Measurements from ENCODE around the gene MAP9. TPM values are rescaled to one million over a fixed set of nuclear protein-coding genes. Genes with fewer than 3 reads are reported as not detected.
A peak's percentile ranks its signal among the peaks of the same experiment; 100 is the strongest.

MAP9 gene
- total RNA-seq, 1 experiment from 2014 or later: 4.1 TPM

GRCh38 chr4:155391932-155392331, 15.2 kb upstream of the MAP9 start:
- no peaks in the 10 kb centered on the region for H3K27me3 ChIP-seq
- no peaks in the 10 kb centered on the region for H3K9me3 ChIP-seq (replicated peaks)
- no peaks in the 10 kb centered on the region for H3K4me1 ChIP-seq
- no peak overlapping the region for H3K4me3 ChIP-seq
- DNase-seq: no peak
- H3K36me3 ChIP-seq: no peaks in the 10 kb centered on the region
- H3K27ac ChIP-seq: no peak overlapping the region

- no peaks in the 10 kb centered on the region for H3K27me3 ChIP-seq
- no peak overlapping the region for H3K27ac ChIP-seq
- no peak overlapping the region for H3K4me3 ChIP-seq
- no peaks in the 10 kb centered on the region for H3K36me3 ChIP-seq
- no peaks in the 10 kb centered on the region for H3K9me3 ChIP-seq (replicated peaks)
- DNase-seq: no peak
- H3K4me1 ChIP-seq: no peaks in the 10 kb centered on the region
Observed at GRCh38 chr4:155388162-155388561, 11.4 kb upstream of the MAP9 start.

- no peak for DNase-seq
- no peak overlapping the region for H3K4me3 ChIP-seq
- H3K36me3 ChIP-seq: no peaks in the 10 kb centered on the region
- H3K9me3 ChIP-seq (replicated peaks): no peaks in the 10 kb centered on the region
- H3K4me1 ChIP-seq: no peaks in the 10 kb centered on the region
- no peaks in the 10 kb centered on the region for H3K27me3 ChIP-seq
- H3K27ac ChIP-seq: no peak overlapping the region
Observed at GRCh38 chr4:155383541-155383940, 6.8 kb upstream of the MAP9 start.

GRCh38 chr4:155377276-155377675, 511 bp upstream of the MAP9 start:
- H3K27me3 ChIP-seq: no peaks in the 10 kb centered on the region
- peak overlapping the region; percentile 76 for H3K4me3 ChIP-seq
- no peaks in the 10 kb centered on the region for H3K36me3 ChIP-seq
- no peaks in the 10 kb centered on the region for H3K9me3 ChIP-seq (replicated peaks)
- H3K27ac ChIP-seq: no peak overlapping the region
- H3K4me1 ChIP-seq: no peaks in the 10 kb centered on the region
- DNase-seq: no peak

GRCh38 chr4:155371432-155372043, 5.2 kb downstream of the MAP9 start:
- Histone ChIP-seq H3K36me3 (no peaks in the 10 kb centered on the region), H3K4me1 (no peaks in the 10 kb centered on the region), H3K4me3 (no peak overlapping the region), H3K27me3 (no peaks in the 10 kb centered on the region), H3K9me3 (replicated peaks) (no peaks in the 10 kb centered on the region), H3K27ac (no peak overlapping the region)
- peak in 1 of 2 experiments; percentile 17 for DNase-seq

- DNase-seq: no peak
- no peaks in the 10 kb centered on the region for H3K4me1 ChIP-seq
- H3K36me3 ChIP-seq: no peaks in the 10 kb centered on the region
- H3K9me3 ChIP-seq (replicated peaks): no peaks in the 10 kb centered on the region
- H3K4me3 ChIP-seq: no peak overlapping the region
- no peak overlapping the region for H3K27ac ChIP-seq
- H3K27me3 ChIP-seq: no peaks in the 10 kb centered on the region
Observed at GRCh38 chr4:155367608-155368007, 9.2 kb downstream of the MAP9 start.

- Histone ChIP-seq H3K36me3 (no peaks in the 10 kb centered on the region), H3K27ac (no peak overlapping the region)
- DNase-seq: peak; percentile 23 to 38
Observed at GRCh38 chr4:155353923-155354540, 22.7 kb downstream of the MAP9 start.

GRCh38 chr4:155342142-155342541, 34.6 kb downstream of the MAP9 start:
- DNase-seq: no peak
- H3K36me3 ChIP-seq: no peaks in the 10 kb centered on the region

More at GRCh38 chr4:155353923-155354540, 22.7 kb downstream of the MAP9 start:
- Histone ChIP-seq H3K4me3 (no peak overlapping the region), H3K27me3 (no peaks in the 10 kb centered on the region), H3K9me3 (replicated peaks) (no peaks in the 10 kb centered on the region), H3K4me1 (no peaks in the 10 kb centered on the region)

GRCh38 chr4:155339999-155340398, 36.8 kb downstream of the MAP9 start:
- Histone ChIP-seq H3K27me3 (no peaks in the 10 kb centered on the region), H3K4me3 (no peak overlapping the region), H3K4me1 (no peaks in the 10 kb centered on the region), H3K9me3 (replicated peaks) (no peaks in the 10 kb centered on the region), H3K27ac (no peak overlapping the region), H3K36me3 (no peaks in the 10 kb centered on the region)
- DNase-seq: no peak

More at GRCh38 chr4:155342142-155342541, 34.6 kb downstream of the MAP9 start:
- H3K27me3 ChIP-seq: no peaks in the 10 kb centered on the region
- H3K4me1 ChIP-seq: no peaks in the 10 kb centered on the region
- H3K27ac ChIP-seq: no peak overlapping the region
- no peaks in the 10 kb centered on the region for H3K9me3 ChIP-seq (replicated peaks)
- no peak overlapping the region for H3K4me3 ChIP-seq

- no peaks in the 10 kb centered on the region for H3K4me1 ChIP-seq
- no peaks in the 10 kb centered on the region for H3K9me3 ChIP-seq (replicated peaks)
- no peak overlapping the region for H3K27ac ChIP-seq
- H3K4me3 ChIP-seq: no peak overlapping the region
- no peaks in the 10 kb centered on the region for H3K36me3 ChIP-seq
- DNase-seq: no peak
- H3K27me3 ChIP-seq: no peaks in the 10 kb centered on the region
Observed at GRCh38 chr4:155339588-155339987, 37.2 kb downstream of the MAP9 start.

GRCh38 chr4:155338196-155338595, 38.6 kb downstream of the MAP9 start:
- peak; percentile 22 to 38 for DNase-seq
- Histone ChIP-seq H3K27me3 (no peaks in the 10 kb centered on the region), H3K4me1 (no peaks in the 10 kb centered on the region)

GRCh38 chr4:155336242-155336641, 40.5 kb downstream of the MAP9 start:
- no peak overlapping the region for H3K4me3 ChIP-seq
- no peak overlapping the region for H3K27ac ChIP-seq
- H3K9me3 ChIP-seq (replicated peaks): no peaks in the 10 kb centered on the region
- no peak for DNase-seq
- no peaks in the 10 kb centered on the region for H3K27me3 ChIP-seq
- H3K4me1 ChIP-seq: no peaks in the 10 kb centered on the region
- H3K36me3 ChIP-seq: no peaks in the 10 kb centered on the region

More at GRCh38 chr4:155338196-155338595, 38.6 kb downstream of the MAP9 start:
- no peak overlapping the region for H3K27ac ChIP-seq
- H3K9me3 ChIP-seq (replicated peaks): no peaks in the 10 kb centered on the region
- H3K36me3 ChIP-seq: no peaks in the 10 kb centered on the region
- H3K4me3 ChIP-seq: no peak overlapping the region

GRCh38 chr4:155331478-155331877, 45.3 kb downstream of the MAP9 start:
- Histone ChIP-seq H3K9me3 (replicated peaks) (no peaks in the 10 kb centered on the region), H3K27ac (no peak overlapping the region), H3K4me1 (no peaks in the 10 kb centered on the region), H3K27me3 (no peaks in the 10 kb centered on the region), H3K4me3 (no peak overlapping the region), H3K36me3 (no peaks in the 10 kb centered on the region)
- no peak for DNase-seq

GRCh38 chr4:155322782-155323181, 54.0 kb downstream of the MAP9 start:
- no peaks in the 10 kb centered on the region for H3K9me3 ChIP-seq (replicated peaks)
- H3K27ac ChIP-seq: no peak overlapping the region

GRCh38 chr4:155321006-155321405, 55.8 kb downstream of the MAP9 start:
- Histone ChIP-seq H3K4me1 (no peaks in the 10 kb centered on the region), H3K36me3 (no peaks in the 10 kb centered on the region), H3K27me3 (no peaks in the 10 kb centered on the region), H3K9me3 (replicated peaks) (no peaks in the 10 kb centered on the region), H3K4me3 (no peak overlapping the region), H3K27ac (no peak overlapping the region)
- DNase-seq: no peak

More at GRCh38 chr4:155322782-155323181, 54.0 kb downstream of the MAP9 start:
- H3K4me1 ChIP-seq: no peaks in the 10 kb centered on the region
- no peaks in the 10 kb centered on the region for H3K27me3 ChIP-seq
- H3K36me3 ChIP-seq: no peaks in the 10 kb centered on the region
- H3K4me3 ChIP-seq: no peak overlapping the region
- DNase-seq: no peak

- no peaks in the 10 kb centered on the region for H3K27me3 ChIP-seq
- H3K4me3 ChIP-seq: no peak overlapping the region
- H3K27ac ChIP-seq: no peak overlapping the region
- no peaks in the 10 kb centered on the region for H3K4me1 ChIP-seq
- H3K36me3 ChIP-seq: no peaks in the 10 kb centered on the region
- DNase-seq: no peak
- no peaks in the 10 kb centered on the region for H3K9me3 ChIP-seq (replicated peaks)
Observed at GRCh38 chr4:155319516-155319915, 57.2 kb downstream of the MAP9 start.
